GM23338 (cell line): ENCODE measurements around the gene TCF7L2. TPM values are rescaled to one million over a fixed set of nuclear protein-coding genes. Genes with fewer than 3 reads are reported as not detected.

Source experiments
- ATAC-seq: fragments of 200-7000 bp; cut with Tn5 transposase; 3 replicates; pipeline ENCODE4 v1.9.1; 2020
- DNase-seq: peaks from one replicate; pipeline ENCODE4 v3.0.0-alpha.2; 2015; ENCODE audit warnings: low spot score
- H2AFZ ChIP-seq: fragments of 200-600 bp; sonication (generic); 2 replicates; pipeline ENCODE4 v1.8.0; 2016; ENCODE audit warnings: antibody characterized with exemption, mild to moderate bottlenecking, moderate library complexity
- H3F3A ChIP-seq: fragments of 200-600 bp; sonication (generic); replicated peaks from 2 replicates; pipeline ENCODE4 v1.8.0; 2017; ENCODE audit warnings: antibody characterized with exemption, mixed run types, low read depth
- H3K27ac ChIP-seq: fragments of 200-600 bp; sonication (generic); 2 replicates; pipeline ENCODE4 v1.6.1; 2016; ENCODE audit warnings: low read depth
- H3K27me3 ChIP-seq: fragments of 200-600 bp; sonication (generic); 2 replicates; pipeline ENCODE4 v1.8.0; 2016; ENCODE audit warnings: mild to moderate bottlenecking, mixed run types, moderate library complexity; ENCODE audit not compliant: insufficient read depth
- H3K36me3 ChIP-seq: fragments of 200-600 bp; sonication (generic); 2 replicates; pipeline ENCODE4 v1.8.0; 2016; ENCODE audit warnings: mild to moderate bottlenecking; ENCODE audit not compliant: insufficient read depth
- H3K4me1 ChIP-seq: fragments of 200-600 bp; sonication (generic); 2 replicates; pipeline ENCODE4 v1.8.0; 2016; ENCODE audit warnings: mild to moderate bottlenecking, moderate library complexity; ENCODE audit not compliant: insufficient read depth
- H3K4me2 ChIP-seq: fragments of 200-600 bp; sonication (generic); 2 replicates; pipeline ENCODE4 v1.7.1; 2017; ENCODE audit warnings: mixed run types
- H3K4me3 ChIP-seq: fragments of 200-600 bp; sonication (generic); 2 replicates; pipeline ENCODE4 v1.6.1; 2016; ENCODE audit warnings: mixed run types
- H3K79me2 ChIP-seq: fragments of 200-600 bp; sonication (generic); replicated peaks from 2 replicates; pipeline ENCODE4 v1.8.0; 2017; ENCODE audit warnings: mild to moderate bottlenecking; ENCODE audit not compliant: insufficient read depth
- H3K9me2 ChIP-seq: fragments of 200-600 bp; sonication (generic); 2 replicates; pipeline ENCODE4 v1.8.0; 2017; ENCODE audit not compliant: insufficient read depth
- H4K20me1 ChIP-seq: fragments of 200-600 bp; sonication (generic); replicated peaks from 2 replicates; pipeline ENCODE4 v1.8.0; 2017; ENCODE audit warnings: mild to moderate bottlenecking; ENCODE audit not compliant: insufficient read depth
- H3K27ac Mint-ChIP-seq: 2 replicates; pipeline ENCODE4 v1.8.0; 2020; ENCODE audit warnings: inconsistent platforms, mild to moderate bottlenecking, moderate library complexity, mixed read lengths
- H3K27me3 Mint-ChIP-seq: 3 replicates; pipeline ENCODE4 v1.8.0; 2022; ENCODE audit warnings: low read depth, mild to moderate bottlenecking, moderate library complexity, mixed read lengths, inconsistent platforms; ENCODE audit not compliant: insufficient read depth, poor library complexity
- H3K36me3 Mint-ChIP-seq: 3 replicates; pipeline ENCODE4 v1.8.0; 2021; ENCODE audit warnings: low read depth, mild to moderate bottlenecking, inconsistent platforms, moderate library complexity, mixed read lengths
- H3K4me1 Mint-ChIP-seq: 3 replicates; pipeline ENCODE4 v1.8.0; 2020; ENCODE audit warnings: mild to moderate bottlenecking, inconsistent platforms, mixed read lengths
- H3K4me3 Mint-ChIP-seq: 3 replicates; pipeline ENCODE4 v1.8.0; 2021; ENCODE audit warnings: moderate library complexity, mild to moderate bottlenecking, inconsistent platforms, mixed read lengths
- H3K9me3 Mint-ChIP-seq: 3 replicates; pipeline ENCODE4 v1.8.0; 2020; ENCODE audit warnings: moderate library complexity, mild to moderate bottlenecking, inconsistent platforms, mixed read lengths
- CTCF ChIP-seq, 2 experiments: fragments of 200-600 bp in 1 of 2; sonication (generic) in 1 of 2; conservative IDR thresholded peaks; 2 replicates each; pipeline versions ENCODE4 v1.5.1 to v1.6.1; 2016 to 2017; ENCODE audit warnings: antibody characterized with exemption in 2 of 2, low read depth in 2 of 2, mild to moderate bottlenecking in 2 of 2, moderate library complexity in 1 of 2
- EZH2 ChIP-seq: fragments of 200-600 bp; sonication (generic); IDR thresholded peaks from one replicate; pipeline ENCODE4 v1.8.0; 2017; ENCODE audit warnings: antibody characterized with exemption, mild to moderate bottlenecking, low read depth; ENCODE audit not compliant: unreplicated experiment
- ZNF462 ChIP-seq: fragments of 250-450 bp; sonication (Bioruptor Pico); IDR thresholded peaks from 2 replicates; pipeline ENCODE4 v1.5.0; 2020; ENCODE audit warnings: mild to moderate bottlenecking, moderate library complexity
- polyA plus RNA-seq: library from polyadenylated mRNA; unstranded; fragments of >200 nt; fragmentation: Nextera tagmentation; extraction: Ambion mirVana; gene quantifications from 2 replicates; pipeline ENCODE4 v1.2.1, GENCODE V29; 2016
- total RNA-seq: library from RNA; depleted of rRNA; stranded (reverse); fragments of >200 nt; shearing (Covaris generic); gene quantifications from 2 replicates; pipeline ENCODE4 v1.2.3, GENCODE V29; 2014

TCF7L2 gene
- total and polyA plus RNA-seq, 2 experiments from 2014 or later: 32.2 to 80.8 TPM

GRCh38 chr10:113139699-113140098 lies 189.7 kb downstream of the TCF7L2 start:
- H4K20me1 ChIP-seq: peaks cover 45% of the 10 kb centered on the region
- peaks cover 78% of the 10 kb centered on the region for H3K79me2 ChIP-seq
- no peak overlapping the region for H2AFZ ChIP-seq
- TF ChIP-seq EZH2 (no peak), CTCF (conservative IDR thresholded peaks at IDR 0.05; ENCODE audit: low read depth in 2 of 2) (peak; percentile 45)
- H3K4me3 Mint-ChIP-seq: no peak overlapping the region
- H3F3A ChIP-seq: peaks cover 5% of the 10 kb centered on the region; the same call in 1 of the 2 replicates
- no peaks in the 10 kb centered on the region for H3K27me3 ChIP-seq
- no peak overlapping the region for H3K27ac Mint-ChIP-seq
- peaks cover 26% of the 10 kb centered on the region for H3K27me3 Mint-ChIP-seq
- H3K4me1 Mint-ChIP-seq: peaks cover 72% of the 10 kb centered on the region
- H3K9me3 Mint-ChIP-seq: no peaks in the 10 kb centered on the region
- H3K4me1 ChIP-seq: peaks cover 55% of the 10 kb centered on the region
- H3K36me3 Mint-ChIP-seq: peaks cover 46% of the 10 kb centered on the region
- no peak overlapping the region for H3K4me3 ChIP-seq
- H3K4me2 ChIP-seq: peak overlapping the region; percentile 46
- no peak for ATAC-seq
- no peak overlapping the region for H3K27ac ChIP-seq
- DNase-seq: no peak
- H3K9me2 ChIP-seq: no peaks in the 10 kb centered on the region
- peaks cover 21% of the 10 kb centered on the region for H3K36me3 ChIP-seq

- no peaks in the 10 kb centered on the region for H3K9me2 ChIP-seq
- H3K79me2 ChIP-seq: peaks cover 83% of the 10 kb centered on the region
- H3K4me3 Mint-ChIP-seq: no peak overlapping the region
- H3K4me1 ChIP-seq: peaks cover 53% of the 10 kb centered on the region
- peaks cover 52% of the 10 kb centered on the region for H3K36me3 Mint-ChIP-seq
- H4K20me1 ChIP-seq: peaks cover 50% of the 10 kb centered on the region
- peak overlapping the region; percentile 46; the same call in 1 of the 2 replicates for H3K4me2 ChIP-seq
- H3K27ac Mint-ChIP-seq: peak overlapping the region; percentile 47
- no peak for DNase-seq
- no peak overlapping the region for H2AFZ ChIP-seq
- no peak; the same call in 2 of the 3 replicates for ATAC-seq
- peaks cover 65% of the 10 kb centered on the region for H3K4me1 Mint-ChIP-seq
- H3K27me3 ChIP-seq: no peaks in the 10 kb centered on the region
- peaks cover 26% of the 10 kb centered on the region for H3K27me3 Mint-ChIP-seq
- no peak for TF ChIP-seq ZNF462 (CRISPR knock-in tag)
- peak overlapping the region; percentile 22; the same call in 1 of the 2 replicates for H3K27ac ChIP-seq
- no peak overlapping the region for H3K4me3 ChIP-seq
- H3K9me3 Mint-ChIP-seq: no peaks in the 10 kb centered on the region
- H3K36me3 ChIP-seq: peaks cover 25% of the 10 kb centered on the region
- peaks cover 4% of the 10 kb centered on the region; the same call in 1 of the 2 replicates for H3F3A ChIP-seq
Measured at GRCh38 chr10:113140143-113141011, 190.3 kb downstream of the TCF7L2 start.
